ENCODE results near the gene INO80B. TPM values are rescaled to one million over a fixed set of nuclear protein-coding genes. Genes with fewer than 3 reads are reported as not detected.

Gene INO80B
- total RNA-seq, 1 donor from 2014 or later: 8.7 TPM

- H3K27ac Mint-ChIP-seq: no peak overlapping the region
These were observed 6.5 kb downstream of the INO80B start for GRCh38 chr2:74461187-74462053.

GRCh38 chr2:74462054-74462785 lies 7.3 kb downstream of the INO80B start:
- H3K9me3 ChIP-seq (ENCODE audit: low read depth): no peaks in the 10 kb centered on the region
- no peaks in the 10 kb centered on the region for H4K20me1 ChIP-seq (ENCODE audit: low read depth)
- H3K4me3 Mint-ChIP-seq: peak overlapping the region; percentile 80
- peaks cover 9% of the 10 kb centered on the region for H3K4me1 ChIP-seq
- H3K27me3 Mint-ChIP-seq (ENCODE audit: insufficient read depth, low read depth): peaks cover 15% of the 10 kb centered on the region
- TF ChIP-seq CTCF (IDR thresholded peaks at IDR 0.05): no peak
- no peak for TF ChIP-seq EZH2phosphoT487 (IDR thresholded peaks at IDR 0.05)
- TF ChIP-seq EZH2 (IDR thresholded peaks at IDR 0.05): no peak
- no peak overlapping the region for H3K9ac ChIP-seq
- peaks cover 28% of the 10 kb centered on the region for H3K79me2 ChIP-seq (ENCODE audit: low read depth)
- peaks cover 23% of the 10 kb centered on the region for H3K4me1 Mint-ChIP-seq
- peaks cover 31% of the 10 kb centered on the region for H3F3A ChIP-seq (ENCODE audit: low read depth)
- H3K27me3 ChIP-seq: no peaks in the 10 kb centered on the region
- no peaks in the 10 kb centered on the region for H3K9me3 Mint-ChIP-seq
- no peak overlapping the region for H2AFZ ChIP-seq (replicated peaks)
- no peak overlapping the region for H3K27ac Mint-ChIP-seq
- no peaks in the 10 kb centered on the region for H3K36me3 ChIP-seq
- no peak for DNase-seq (ENCODE audit: low spot score)
- H3K4me2 ChIP-seq: no peak overlapping the region
- peaks cover 12% of the 10 kb centered on the region for H3K36me3 Mint-ChIP-seq
- no peak overlapping the region for H3K27ac ChIP-seq
- no peak overlapping the region for H3K4me3 ChIP-seq

More at GRCh38 chr2:74461187-74462053, 6.5 kb downstream of the INO80B start:
- peaks cover 15% of the 10 kb centered on the region for H3K4me1 ChIP-seq
- no peak overlapping the region for H3K4me3 ChIP-seq
- peaks cover 31% of the 10 kb centered on the region for H3K4me1 Mint-ChIP-seq
- H3K79me2 ChIP-seq (ENCODE audit: low read depth): peaks cover 32% of the 10 kb centered on the region
- DNase-seq (ENCODE audit: low spot score): no peak
- H3K9me3 Mint-ChIP-seq: no peaks in the 10 kb centered on the region
- H3K36me3 ChIP-seq: no peaks in the 10 kb centered on the region
- no peaks in the 10 kb centered on the region for H3K27me3 ChIP-seq
- H4K20me1 ChIP-seq (ENCODE audit: low read depth): no peaks in the 10 kb centered on the region
- peak overlapping the region; percentile 15 for H3K4me3 Mint-ChIP-seq
- H3K27me3 Mint-ChIP-seq (ENCODE audit: insufficient read depth, low read depth): peaks cover 15% of the 10 kb centered on the region
- no peak overlapping the region for H3K4me2 ChIP-seq
- TF ChIP-seq CTCF (IDR thresholded peaks at IDR 0.05) (peak; percentile 16), EZH2 (IDR thresholded peaks at IDR 0.05) (no peak), EZH2phosphoT487 (IDR thresholded peaks at IDR 0.05) (no peak)
- no peak overlapping the region for H3K27ac ChIP-seq
- H3F3A ChIP-seq (ENCODE audit: low read depth): peaks cover 37% of the 10 kb centered on the region
- H2AFZ ChIP-seq (replicated peaks): no peak overlapping the region
- no peak overlapping the region for H3K9ac ChIP-seq
- H3K9me3 ChIP-seq (ENCODE audit: low read depth): no peaks in the 10 kb centered on the region
- H3K36me3 Mint-ChIP-seq: peaks cover 12% of the 10 kb centered on the region

GRCh38 chr2:74462786-74463105 lies 7.9 kb downstream of the INO80B start:
- Histone ChIP-seq H3K9ac (no peak overlapping the region), H3K36me3 (no peaks in the 10 kb centered on the region), H3K4me2 (no peak overlapping the region), H3K4me3 (no peak overlapping the region), H3K79me2 (ENCODE audit: low read depth) (peaks cover 28% of the 10 kb centered on the region), H3K4me1 (peaks cover 9% of the 10 kb centered on the region), H3F3A (ENCODE audit: low read depth) (peaks cover 30% of the 10 kb centered on the region), H3K9me3 (ENCODE audit: low read depth) (no peaks in the 10 kb centered on the region), H3K27me3 (no peaks in the 10 kb centered on the region), H3K27ac (no peak overlapping the region), H2AFZ (replicated peaks) (no peak overlapping the region), H4K20me1 (ENCODE audit: low read depth) (no peaks in the 10 kb centered on the region)
- DNase-seq (ENCODE audit: low spot score): no peak
- TF ChIP-seq EZH2phosphoT487 (IDR thresholded peaks at IDR 0.05): no peak
- no peak for TF ChIP-seq CTCF (IDR thresholded peaks at IDR 0.05)
- TF ChIP-seq EZH2 (IDR thresholded peaks at IDR 0.05): no peak
- Mint-ChIP-seq H3K36me3 (peaks cover 12% of the 10 kb centered on the region), H3K9me3 (no peaks in the 10 kb centered on the region), H3K27me3 (ENCODE audit: insufficient read depth, low read depth) (peaks cover 15% of the 10 kb centered on the region), H3K4me1 (peaks cover 22% of the 10 kb centered on the region), H3K4me3 (peak overlapping the region; percentile 80), H3K27ac (no peak overlapping the region)

All from neural progenitor cell (in vitro differentiated cells).